Stimulated activated CD8-positive, alpha-beta memory T cell treated with anti-CD3 and anti-CD28 coated beads, Interleukin-7, amount 100 ng/mL, for 1 hour (primary cell): Measurements from ENCODE around the gene SCAMP5.

Experiments
- DNase-seq, 2 donors: peaks; one replicate each; pipeline ENCODE4 v3.0.0-alpha.2; 2020; ENCODE audit warnings: low read depth in 2 of 2

Gene SCAMP5, protein sequence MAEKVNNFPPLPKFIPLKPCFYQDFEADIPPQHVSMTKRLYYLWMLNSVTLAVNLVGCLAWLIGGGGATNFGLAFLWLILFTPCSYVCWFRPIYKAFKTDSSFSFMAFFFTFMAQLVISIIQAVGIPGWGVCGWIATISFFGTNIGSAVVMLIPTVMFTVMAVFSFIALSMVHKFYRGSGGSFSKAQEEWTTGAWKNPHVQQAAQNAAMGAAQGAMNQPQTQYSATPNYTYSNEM

GRCh38 chr15:74995182-74995778 lies at the start of gene SCAMP5:
Gene SCAMP5 (plus strand): TSS chr15:74995563. CDS start chr15:75011840, 16,277 bp downstream.
- DNase-seq = peak; percentile 64 to 81

DNA sequence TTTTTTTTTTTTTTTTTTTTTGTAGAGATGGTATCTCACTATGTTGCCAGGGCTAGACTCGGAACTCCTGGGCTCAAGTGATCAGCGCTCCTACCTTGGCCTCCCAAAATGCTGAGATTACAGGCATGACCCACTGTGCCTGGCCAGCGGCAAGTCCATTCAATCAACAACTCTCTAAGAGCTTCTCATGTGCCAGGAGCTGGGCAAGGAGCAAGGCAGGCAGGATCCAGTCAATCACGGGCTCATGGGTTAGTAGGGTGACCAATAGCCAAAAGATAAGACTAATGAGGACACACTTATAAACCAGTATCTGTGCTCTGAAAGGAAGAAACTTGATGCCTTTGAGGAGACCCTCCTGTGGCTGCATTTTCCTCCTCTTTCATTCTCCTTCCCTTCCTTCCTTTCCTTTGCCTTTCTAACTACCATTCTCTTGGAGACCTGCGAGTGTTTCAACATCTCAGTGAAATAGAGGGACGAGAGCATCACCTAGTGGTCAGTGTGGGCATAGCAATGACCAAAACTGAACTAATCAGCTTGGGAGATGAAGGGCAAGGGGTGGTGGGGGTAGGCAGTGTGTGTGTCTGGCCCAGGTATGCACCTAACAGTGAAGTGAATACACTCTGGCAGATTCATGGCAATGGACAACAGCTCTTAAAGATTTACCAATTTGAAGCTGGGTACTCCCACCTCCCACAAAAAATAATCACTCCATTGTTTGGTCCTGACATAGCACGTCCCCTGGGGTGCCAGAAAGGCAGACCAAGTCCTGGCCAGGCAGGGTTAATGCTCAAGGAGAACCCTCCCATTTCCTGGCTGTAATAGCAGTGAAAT lies 45.1 kb upstream of the SCAMP5 start:
- DNase-seq = peak; percentile 56 to 64

GRCh38 chr15:74951006-74951405 lies 44.4 kb upstream of the SCAMP5 start:
- DNase-seq = no peak

DNA sequence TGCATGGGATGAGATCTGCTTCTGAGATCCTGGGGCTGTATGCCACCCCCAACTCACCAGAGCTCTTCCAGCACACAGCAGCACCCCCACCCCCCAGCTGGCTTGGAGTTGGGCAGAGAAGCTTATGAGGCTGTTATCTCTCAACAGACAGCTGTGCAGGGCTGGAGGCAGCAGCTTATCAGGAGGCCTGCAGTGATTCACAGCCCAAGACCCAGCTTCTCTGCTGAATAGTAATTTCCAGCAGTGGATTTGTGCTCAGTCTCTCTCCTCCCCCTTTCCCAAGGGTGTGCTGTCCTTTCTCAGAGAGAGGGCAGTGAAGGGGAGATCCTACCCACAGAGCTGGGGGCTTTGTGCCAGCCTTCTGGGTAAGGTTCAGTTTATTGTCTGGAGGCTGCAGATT lies 40.8 kb upstream of the SCAMP5 start:
- DNase-seq = no peak

DNA sequence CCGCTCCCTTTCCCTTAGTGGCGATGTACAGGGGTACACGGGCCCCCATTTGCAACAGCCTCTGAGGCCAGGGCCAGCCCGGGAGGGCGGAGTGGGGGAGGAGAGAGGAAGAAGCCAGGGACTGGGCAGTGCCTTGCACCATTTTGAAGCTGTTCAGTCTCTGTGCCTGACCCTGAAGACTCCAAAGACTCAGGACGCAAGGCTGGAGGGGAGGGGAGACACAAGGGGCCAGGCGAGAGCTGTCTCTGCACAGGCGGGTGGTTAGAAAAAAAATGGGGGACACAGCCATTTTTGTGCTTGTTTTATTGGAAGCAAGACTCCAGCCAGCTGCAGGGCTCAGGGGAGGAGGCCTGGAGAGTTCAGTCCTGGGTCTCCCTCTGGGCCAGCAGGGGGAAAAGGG lies 40.3 kb upstream of the SCAMP5 start:
- no peak for DNase-seq

DNA sequence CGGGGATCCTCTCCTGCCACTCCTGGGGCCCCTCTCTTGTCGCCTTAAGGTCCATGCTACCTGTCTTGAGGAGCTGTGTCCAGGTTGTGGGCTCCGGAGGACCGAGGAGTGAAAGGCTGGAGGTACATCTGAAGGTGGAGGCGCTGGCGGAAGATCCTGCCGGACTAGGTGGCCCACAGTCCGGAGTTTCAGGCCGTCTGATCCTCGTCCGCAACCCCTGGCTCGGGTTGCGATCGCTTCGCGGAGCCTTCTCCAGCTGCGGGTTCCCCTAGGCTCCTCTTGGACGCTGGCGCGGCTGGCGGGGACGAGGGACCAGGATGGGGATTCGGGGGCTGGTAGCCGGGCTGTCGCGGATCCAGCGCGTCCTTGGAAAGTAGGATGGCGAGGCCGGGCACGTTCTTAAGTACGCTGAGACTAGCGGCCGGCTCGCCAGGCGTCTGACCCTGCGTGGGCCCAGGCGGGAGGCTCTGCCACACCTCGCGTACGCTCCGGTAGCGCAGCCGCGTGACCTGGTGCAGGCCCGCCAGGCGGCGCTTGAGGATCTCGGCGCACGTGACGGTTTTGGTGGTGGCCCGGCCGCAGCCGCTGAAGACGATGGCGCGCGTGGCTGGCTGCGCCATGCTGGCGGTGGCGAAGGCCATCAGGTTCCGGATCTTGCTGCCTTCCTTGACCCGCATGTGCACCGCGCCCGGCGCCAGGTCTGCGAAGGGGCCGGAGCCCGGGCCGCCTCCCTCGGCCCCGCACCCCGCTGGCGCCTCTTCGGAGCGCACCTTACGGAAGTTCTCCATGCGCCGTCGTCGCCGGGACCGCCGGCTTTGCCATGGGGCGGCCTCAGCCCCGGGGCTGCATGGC lies 39.3 kb upstream of the SCAMP5 start:
- peak; percentile 21 to 31 for DNase-seq

- DNase-seq = peak; percentile 45 to 51
Observed at GRCh38 chr15:74956648-74957475, 38.5 kb upstream of the SCAMP5 start, which contains the start of gene RPP25. Gene RPP25 (minus strand): TSS chr15:74956772. CDS start chr15:74956583, 189 bp downstream.

DNA sequence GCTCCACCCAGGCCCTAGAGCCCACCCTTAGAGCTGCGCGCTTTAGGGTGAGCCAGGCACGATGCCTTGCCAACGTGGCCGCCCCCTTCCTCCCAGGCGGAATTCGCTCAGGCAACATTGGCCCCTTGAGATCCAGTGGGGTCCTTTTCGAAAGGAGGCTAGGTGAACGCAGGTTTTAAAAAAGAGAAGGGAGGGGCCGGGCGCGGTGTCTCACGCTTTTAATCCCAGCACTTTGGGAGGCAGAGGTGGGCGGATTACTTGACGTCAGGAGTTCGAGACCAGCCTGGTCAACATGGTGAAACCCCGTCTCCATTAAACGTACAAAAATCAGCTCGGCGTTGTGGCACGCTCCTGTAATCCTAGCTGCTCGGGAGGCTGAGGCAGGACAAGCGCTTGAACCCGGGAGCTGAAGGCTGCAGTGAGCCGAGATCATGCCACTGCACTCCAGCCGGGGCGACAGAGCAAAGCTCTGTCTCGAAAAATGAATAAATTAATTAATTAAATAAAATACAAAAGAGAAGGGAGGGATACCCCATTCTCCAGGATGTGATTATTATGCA lies 37.8 kb upstream of the SCAMP5 start:
- DNase-seq = no peak

DNA sequence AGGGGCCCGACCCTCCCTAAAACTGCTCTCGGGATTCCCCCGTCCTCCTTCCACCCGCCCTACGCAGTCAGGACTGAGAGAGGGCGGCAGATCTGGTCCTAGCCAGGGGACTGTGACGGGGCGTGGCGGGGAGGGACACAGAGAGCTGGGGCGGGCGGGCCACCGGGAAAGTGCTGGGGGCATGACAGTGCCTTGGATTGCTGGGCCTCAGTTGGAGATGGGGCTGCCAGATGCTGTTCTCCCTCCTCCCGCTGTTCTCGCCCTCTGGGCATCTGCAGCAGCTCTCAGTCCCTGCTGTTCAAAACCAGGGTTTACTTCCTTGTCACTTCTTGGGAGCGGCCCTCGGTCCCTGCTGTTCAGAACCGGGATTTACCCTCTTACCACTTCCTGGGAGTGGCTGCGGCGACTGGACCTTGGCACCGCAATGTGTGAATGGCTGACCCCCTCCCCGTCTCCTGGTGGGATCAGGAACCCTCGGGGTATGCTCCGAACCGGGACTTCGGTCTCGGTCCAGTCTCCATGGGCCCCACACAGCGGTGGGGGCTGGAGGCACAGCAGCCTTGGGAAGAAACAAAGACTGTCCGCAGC lies 36.9 kb upstream of the SCAMP5 start:
- no peak for DNase-seq

- no peak for DNase-seq
Observed at GRCh38 chr15:74958908-74959585, 36.3 kb upstream of the SCAMP5 start.

DNA sequence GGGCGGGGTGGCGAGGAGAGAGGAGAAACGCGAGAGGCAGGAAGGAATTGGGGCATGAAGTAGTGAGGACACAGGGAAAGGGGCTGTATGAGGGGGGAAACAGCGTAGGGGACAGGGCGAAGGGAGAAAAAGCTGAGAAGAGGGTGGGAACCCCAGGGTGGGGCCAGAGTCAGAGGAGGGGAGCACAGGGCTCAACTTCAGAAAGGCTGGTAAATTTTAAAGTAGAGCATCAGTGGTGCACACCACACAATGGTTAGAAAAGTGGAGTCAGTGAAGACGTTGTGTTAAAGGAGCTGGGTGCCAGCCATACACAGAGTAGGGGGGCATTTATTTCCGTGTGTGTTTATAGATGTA lies 35.8 kb upstream of the SCAMP5 start:
- DNase-seq = no peak

DNA sequence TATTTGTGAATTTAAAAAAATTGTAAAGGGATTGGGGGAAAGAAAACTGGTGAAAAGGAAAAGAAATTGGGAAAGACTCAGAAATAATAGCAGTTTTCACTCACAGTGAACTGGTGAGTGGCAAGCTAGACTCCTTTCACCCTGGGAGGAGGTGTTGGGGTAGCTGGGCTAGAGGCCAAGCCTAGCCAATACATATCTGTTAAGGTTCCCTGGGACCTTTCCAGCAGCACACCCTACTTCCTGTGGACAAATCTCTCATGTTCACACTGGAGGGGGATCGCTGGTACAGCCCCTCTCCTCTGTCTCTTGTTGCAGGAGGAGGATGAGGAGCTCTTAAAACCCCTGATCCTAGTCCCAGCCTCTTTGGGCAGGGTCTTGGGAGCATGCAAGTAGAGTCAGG lies 35.1 kb upstream of the SCAMP5 start:
- DNase-seq = no peak

- no peak for DNase-seq
Observed at GRCh38 chr15:74960995-74961588, 34.3 kb upstream of the SCAMP5 start.

- DNase-seq = no peak
Observed at GRCh38 chr15:74961616-74962015, 33.7 kb upstream of the SCAMP5 start.

GRCh38 chr15:74962219-74962618 lies 33.1 kb upstream of the SCAMP5 start:
- DNase-seq = no peak

- no peak for DNase-seq
Observed at GRCh38 chr15:74962671-74963070, 32.7 kb upstream of the SCAMP5 start.

- no peak for DNase-seq
Observed at GRCh38 chr15:74963213-74963612, 32.1 kb upstream of the SCAMP5 start.

- no peak for DNase-seq
Observed at GRCh38 chr15:74964794-74965193, 30.6 kb upstream of the SCAMP5 start.

DNA sequence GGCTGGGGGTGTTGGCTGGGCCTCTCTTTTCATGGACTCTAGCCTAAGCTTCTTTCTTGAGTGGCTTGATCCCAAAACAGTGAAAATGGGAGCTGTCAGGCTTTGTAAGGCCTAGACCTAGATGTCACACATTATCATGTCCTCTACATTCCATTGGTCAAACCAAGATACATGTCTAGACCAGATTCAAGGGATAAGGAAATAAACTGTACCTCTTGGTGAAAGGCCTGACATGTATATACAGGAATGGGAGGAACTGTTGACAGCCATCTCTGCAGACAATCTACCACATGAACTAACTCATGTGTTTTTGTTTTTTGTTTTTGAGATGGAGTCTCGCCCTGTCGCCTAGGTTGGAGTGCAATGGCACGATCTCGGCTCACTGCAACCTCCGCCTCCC lies 27.7 kb upstream of the SCAMP5 start:
- no peak for DNase-seq
